GM21786 (cell line): ENCODE data around the gene PPP6R3.
"Not testable (repeated sequence)": the region's sequence is repeated elsewhere in the genome, so short reads cannot be mapped to it uniquely, and the experiment has no call there.

Experiments
- ATAC-seq: cut with Tn5 transposase; IDR thresholded peaks from one replicate; pipeline ENCODE4 v1.9.1; 2021; ENCODE audit not compliant: unreplicated experiment

PPP6R3 gene

GRCh38 chr11:68524213-68524612, 63.7 kb downstream of the PPP6R3 start:
- no peak for ATAC-seq

GRCh38 chr11:68524681-68525080, 64.1 kb downstream of the PPP6R3 start:
- ATAC-seq = no peak

- no peak for ATAC-seq
Observed at GRCh38 chr11:68525336-68525735, 64.8 kb downstream of the PPP6R3 start.

- ATAC-seq = no peak
Observed at GRCh38 chr11:68525930-68526329, 65.4 kb downstream of the PPP6R3 start.

GRCh38 chr11:68527585-68527984, 67.0 kb downstream of the PPP6R3 start:
- ATAC-seq = no peak

GRCh38 chr11:68528630-68529029, 68.1 kb downstream of the PPP6R3 start:
- ATAC-seq = no peak

GRCh38 chr11:68531129-68531693, 70.7 kb downstream of the PPP6R3 start:
- no peak for ATAC-seq

- no peak for ATAC-seq
Observed at GRCh38 chr11:68532727-68533369, 72.3 kb downstream of the PPP6R3 start.

GRCh38 chr11:68533945-68534344, 73.4 kb downstream of the PPP6R3 start:
- no peak for ATAC-seq

- ATAC-seq = no peak
Observed at GRCh38 chr11:68535098-68535497, 74.5 kb downstream of the PPP6R3 start.

- no peak for ATAC-seq
Observed at GRCh38 chr11:68536706-68537105, 76.2 kb downstream of the PPP6R3 start.

- no peak for ATAC-seq
Observed at GRCh38 chr11:68538025-68538424, 77.5 kb downstream of the PPP6R3 start.

GRCh38 chr11:68539395-68539794, 78.8 kb downstream of the PPP6R3 start:
- no peak for ATAC-seq

GRCh38 chr11:68540504-68540903, 80.0 kb downstream of the PPP6R3 start:
- ATAC-seq = not testable (repeated sequence)

GRCh38 chr11:68541116-68541515, 80.6 kb downstream of the PPP6R3 start:
- no peak for ATAC-seq

- ATAC-seq = no peak
Observed at GRCh38 chr11:68541991-68542390, 81.4 kb downstream of the PPP6R3 start.

GRCh38 chr11:68542617-68543016, 82.1 kb downstream of the PPP6R3 start:
- no peak for ATAC-seq

GRCh38 chr11:68543594-68543993, 83.0 kb downstream of the PPP6R3 start:
- no peak for ATAC-seq

GRCh38 chr11:68545347-68545746, 84.8 kb downstream of the PPP6R3 start:
- ATAC-seq = no peak

GRCh38 chr11:68545796-68546195, 85.2 kb downstream of the PPP6R3 start:
- no peak for ATAC-seq

- ATAC-seq = no peak
Observed at GRCh38 chr11:68546555-68546954, 86.0 kb downstream of the PPP6R3 start.

- no peak for ATAC-seq
Observed at GRCh38 chr11:68549789-68550484, 89.4 kb downstream of the PPP6R3 start.

- no peak for ATAC-seq
Observed at GRCh38 chr11:68550485-68550817, 89.9 kb downstream of the PPP6R3 start.
